Neural cell (in vitro differentiated cells): ENCODE measurements around the gene DCUN1D2. TPM values are rescaled to one million over a fixed set of nuclear protein-coding genes. Genes with fewer than 3 reads are reported as not detected.

Source experiments
- H2AFZ ChIP-seq: fragments of 200-600, 300-800 bp; sonication (generic), shearing (Covaris generic); 2 replicates; pipeline ENCODE4 v1.6.0; 2014; ENCODE audit warnings: low read depth, mild to moderate bottlenecking, antibody characterized with exemption, low read length, moderate library complexity
- H3F3A ChIP-seq: fragments of 200-600 bp; shearing (Covaris generic); 2 replicates; pipeline ENCODE4 v1.6.1; 2016; ENCODE audit warnings: mild to moderate bottlenecking, moderate library complexity, mixed read lengths, antibody characterized with exemption, low read length; ENCODE audit not compliant: insufficient read depth, poor library complexity, severe bottlenecking
- H3K27ac ChIP-seq: fragments of 200-600, 300-800 bp; sonication (generic), shearing (Covaris generic); 2 replicates; pipeline ENCODE4 v1.5.1; 2014; ENCODE audit warnings: mild to moderate bottlenecking, low read length, moderate library complexity
- H3K27me3 ChIP-seq: fragments of 300-800, 200-600 bp; sonication (generic), shearing (Covaris generic); 2 replicates; pipeline ENCODE4 v1.6.0; 2014; ENCODE audit warnings: mild to moderate bottlenecking, low read depth, low read length, moderate library complexity; ENCODE audit not compliant: insufficient read depth
- H3K36me3 ChIP-seq: fragments of 300-800, 200-600 bp; sonication (generic), shearing (Covaris generic); 2 replicates; pipeline ENCODE4 v1.5.1; 2014; ENCODE audit warnings: mild to moderate bottlenecking, antibody characterized with exemption, low read length, moderate library complexity; ENCODE audit not compliant: insufficient read depth
- H3K4me2 ChIP-seq: fragments of 300-800, 200-600 bp; sonication (generic), shearing (Covaris generic); 2 replicates; pipeline ENCODE4 v1.6.0; 2014; ENCODE audit warnings: mild to moderate bottlenecking, low read length
- H3K4me3 ChIP-seq: fragments of 300-800, 200-600 bp; sonication (generic), shearing (Covaris generic); 2 replicates; pipeline ENCODE4 v1.5.1; 2014; ENCODE audit warnings: mild to moderate bottlenecking, low read length, moderate library complexity
- H3K79me2 ChIP-seq: fragments of 200-600 bp; shearing (Covaris generic); replicated peaks from 2 replicates; pipeline ENCODE4 v1.6.0; 2014; ENCODE audit warnings: mild to moderate bottlenecking, low read length, moderate library complexity; ENCODE audit not compliant: insufficient read depth
- H3K9ac ChIP-seq: fragments of 300-800, 200-600 bp; sonication (generic), shearing (Covaris generic); 2 replicates; pipeline ENCODE4 v1.6.1; 2016; ENCODE audit warnings: mild to moderate bottlenecking, low read length, mixed read lengths
- H3K9me2 ChIP-seq: fragments of 200-600 bp; shearing (Covaris generic); 2 replicates; pipeline ENCODE4 v1.6.1; 2016; ENCODE audit warnings: mild to moderate bottlenecking, low read length, mixed read lengths; ENCODE audit not compliant: insufficient read depth
- H3K9me3 ChIP-seq: fragments of 200-600, 300-800 bp; sonication (generic), shearing (Covaris generic); 2 replicates; pipeline ENCODE4 v1.6.1; 2016; ENCODE audit warnings: mild to moderate bottlenecking, mixed run types, low read length, moderate library complexity, mixed read lengths
- H4K20me1 ChIP-seq: fragments of 200-600 bp; shearing (Covaris generic); 2 replicates; pipeline ENCODE4 v1.6.1; 2016; ENCODE audit warnings: mild to moderate bottlenecking, mixed run types; ENCODE audit not compliant: insufficient read depth
- EP300 ChIP-seq: fragments of 450-650 bp; conservative IDR thresholded peaks from 2 replicates; pipeline ENCODE4 v1.6.1; 2014; ENCODE audit warnings: antibody characterized with exemption, mild to moderate bottlenecking, moderate library complexity; ENCODE audit not compliant: poor library complexity, severe bottlenecking
- EZH2 ChIP-seq: fragments of 200-600, 300-800 bp; shearing (Covaris generic), sonication (generic); IDR thresholded peaks from 2 replicates; pipeline ENCODE4 v1.6.1; 2014; ENCODE audit warnings: antibody characterized with exemption, low read length, borderline replicate concordance, mild to moderate bottlenecking; ENCODE audit not compliant: insufficient read depth, poor library complexity, severe bottlenecking
- MXI1 ChIP-seq: fragments of 450-650 bp; conservative IDR thresholded peaks from 2 replicates; pipeline ENCODE4 v1.6.1; 2014; ENCODE audit warnings: antibody characterized with exemption, mild to moderate bottlenecking; ENCODE audit not compliant: poor library complexity, severe bottlenecking
- SMC3 ChIP-seq: fragments of 450-650 bp; conservative IDR thresholded peaks from 2 replicates; pipeline ENCODE4 v1.6.1; 2014; ENCODE audit warnings: antibody characterized with exemption, mild to moderate bottlenecking, moderate library complexity; ENCODE audit not compliant: poor library complexity
- polyA plus RNA-seq: library from polyadenylated mRNA; depleted of rRNA; stranded (reverse); fragments of >200 nt; gene quantifications from 2 replicates; pipeline ENCODE4 v1.2.3, GENCODE V29; 2014
- TF ChIP-seq, protein P1 (sequence below): IDR thresholded peaks from 2 replicates; pipeline ENCODE4 v1.6.1; 2012; ENCODE audit warnings: borderline replicate concordance

The DCUN1D2 gene
- polyA plus RNA-seq, 1 donor from 2014 or later, result 55.9 TPM

DNA sequence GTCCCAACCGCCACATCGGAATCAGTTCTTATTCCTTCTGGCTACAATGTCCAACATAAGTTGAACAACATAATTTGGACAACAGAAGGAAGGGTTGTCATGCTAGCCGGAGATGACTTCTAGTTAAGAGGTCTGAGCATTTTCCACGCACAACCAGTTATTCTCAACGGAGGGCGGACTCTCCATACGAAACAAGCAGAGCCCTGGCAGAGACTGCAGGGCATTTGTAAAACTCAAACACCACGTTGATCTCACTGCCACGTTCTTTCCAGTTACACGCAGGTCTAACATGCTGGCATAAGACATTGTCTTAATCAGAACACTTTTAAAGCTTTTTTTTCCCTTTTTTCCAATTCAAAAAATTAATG, 38.3 kb upstream of the DCUN1D2 start:
- Histone ChIP-seq H3K4me2 (no peak overlapping the region), H3K9ac (no peak overlapping the region), H3K36me3 (peaks cover 17% of the 10 kb centered on the region), H3K9me2 (no peaks in the 10 kb centered on the region), H3K9me3 (no peaks in the 10 kb centered on the region), H3K27ac (no peak overlapping the region), H2AFZ (no peak overlapping the region), H4K20me1 (no peaks in the 10 kb centered on the region), H3K79me2 (peaks cover 3% of the 10 kb centered on the region), H3F3A (no peaks in the 10 kb centered on the region), H3K27me3 (no peaks in the 10 kb centered on the region), H3K4me3 (no peak overlapping the region)
- TF ChIP-seq EP300, result no peak

DNA sequence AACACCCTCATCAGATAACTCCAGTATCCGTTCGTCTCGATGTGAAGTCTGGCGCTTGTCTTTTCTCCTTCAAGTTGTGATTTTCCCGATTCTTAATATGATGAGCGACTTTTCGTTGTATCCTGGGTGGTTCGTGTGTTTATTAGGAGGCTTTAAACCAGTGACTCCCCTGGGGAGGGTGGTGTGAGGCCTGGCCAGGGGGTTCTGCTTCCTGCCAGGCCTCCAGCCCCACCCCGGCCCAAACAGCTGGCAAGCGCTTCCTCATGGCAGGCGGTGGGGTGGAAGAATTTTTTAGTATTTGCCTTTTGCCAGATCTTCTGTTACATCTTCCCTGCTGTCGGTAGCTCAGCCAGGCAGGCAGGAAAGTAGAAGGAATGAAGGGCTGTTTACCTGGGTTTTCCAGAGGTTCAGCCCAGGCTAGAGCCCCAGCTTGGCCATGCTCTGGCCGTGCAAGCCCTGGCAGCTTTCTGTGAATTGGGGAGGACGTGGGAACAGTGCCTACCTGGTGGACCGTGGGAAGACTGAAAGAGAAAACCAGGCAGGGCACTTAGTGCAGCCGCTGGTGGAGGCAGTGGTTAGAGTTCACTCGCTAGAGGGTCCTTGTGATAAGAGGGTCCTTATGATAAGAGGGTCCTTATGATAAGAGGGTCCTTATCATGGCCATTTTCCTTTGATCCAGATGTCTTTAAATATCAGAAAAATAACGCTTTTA, 37.7 kb upstream of the DCUN1D2 start:
- Histone ChIP-seq H3K79me2 (peaks cover 3% of the 10 kb centered on the region), H3F3A (no peaks in the 10 kb centered on the region), H3K36me3 (peaks cover 17% of the 10 kb centered on the region), H3K9me2 (no peaks in the 10 kb centered on the region), H3K4me3 (no peak overlapping the region), H3K27ac (no peak overlapping the region), H4K20me1 (no peaks in the 10 kb centered on the region), H3K27me3 (no peaks in the 10 kb centered on the region), H2AFZ (no peak overlapping the region), H3K9ac (no peak overlapping the region), H3K9me3 (no peaks in the 10 kb centered on the region), H3K4me2 (no peak overlapping the region)
- TF ChIP-seq EP300 (no peak), MXI1 (no peak), SMC3 (no peak), EZH2 (no peak)
- TF ChIP-seq, protein P1, sequence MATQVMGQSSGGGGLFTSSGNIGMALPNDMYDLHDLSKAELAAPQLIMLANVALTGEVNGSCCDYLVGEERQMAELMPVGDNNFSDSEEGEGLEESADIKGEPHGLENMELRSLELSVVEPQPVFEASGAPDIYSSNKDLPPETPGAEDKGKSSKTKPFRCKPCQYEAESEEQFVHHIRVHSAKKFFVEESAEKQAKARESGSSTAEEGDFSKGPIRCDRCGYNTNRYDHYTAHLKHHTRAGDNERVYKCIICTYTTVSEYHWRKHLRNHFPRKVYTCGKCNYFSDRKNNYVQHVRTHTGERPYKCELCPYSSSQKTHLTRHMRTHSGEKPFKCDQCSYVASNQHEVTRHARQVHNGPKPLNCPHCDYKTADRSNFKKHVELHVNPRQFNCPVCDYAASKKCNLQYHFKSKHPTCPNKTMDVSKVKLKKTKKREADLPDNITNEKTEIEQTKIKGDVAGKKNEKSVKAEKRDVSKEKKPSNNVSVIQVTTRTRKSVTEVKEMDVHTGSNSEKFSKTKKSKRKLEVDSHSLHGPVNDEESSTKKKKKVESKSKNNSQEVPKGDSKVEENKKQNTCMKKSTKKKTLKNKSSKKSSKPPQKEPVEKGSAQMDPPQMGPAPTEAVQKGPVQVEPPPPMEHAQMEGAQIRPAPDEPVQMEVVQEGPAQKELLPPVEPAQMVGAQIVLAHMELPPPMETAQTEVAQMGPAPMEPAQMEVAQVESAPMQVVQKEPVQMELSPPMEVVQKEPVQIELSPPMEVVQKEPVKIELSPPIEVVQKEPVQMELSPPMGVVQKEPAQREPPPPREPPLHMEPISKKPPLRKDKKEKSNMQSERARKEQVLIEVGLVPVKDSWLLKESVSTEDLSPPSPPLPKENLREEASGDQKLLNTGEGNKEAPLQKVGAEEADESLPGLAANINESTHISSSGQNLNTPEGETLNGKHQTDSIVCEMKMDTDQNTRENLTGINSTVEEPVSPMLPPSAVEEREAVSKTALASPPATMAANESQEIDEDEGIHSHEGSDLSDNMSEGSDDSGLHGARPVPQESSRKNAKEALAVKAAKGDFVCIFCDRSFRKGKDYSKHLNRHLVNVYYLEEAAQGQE, result no peak

DNA sequence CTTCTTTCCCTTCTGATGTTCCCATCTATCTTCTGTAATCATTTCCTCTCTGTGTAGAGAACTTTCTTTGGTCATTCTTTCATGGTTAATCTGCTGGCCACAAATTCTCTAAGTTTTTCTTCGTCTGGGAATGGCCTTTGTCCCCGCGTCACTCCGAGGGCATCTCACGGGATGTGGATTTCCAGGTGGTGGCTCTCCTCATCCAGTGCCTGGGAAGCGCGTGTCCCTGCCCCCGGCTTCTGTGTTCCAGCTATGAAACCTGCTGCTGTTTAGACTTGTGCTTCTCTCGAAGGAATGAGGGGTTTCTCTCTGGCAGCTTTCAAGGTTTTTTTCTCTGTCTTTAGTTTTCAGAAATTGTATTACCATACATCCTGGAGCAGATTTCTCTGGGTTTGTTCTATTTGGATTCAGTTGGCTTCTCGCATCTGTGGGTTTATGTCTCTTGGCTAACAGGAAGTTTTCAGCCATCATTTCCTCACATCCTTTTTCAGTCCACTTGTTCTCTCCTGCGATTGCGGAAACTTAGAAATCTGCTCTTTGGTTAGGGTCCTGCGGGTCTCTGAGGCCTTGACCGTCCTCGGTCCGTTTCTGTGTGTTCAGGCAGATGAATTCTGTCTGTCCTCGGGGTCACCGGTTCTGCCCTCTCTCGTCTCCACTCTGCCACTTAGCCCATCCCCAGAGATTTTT, 36.9 kb upstream of the DCUN1D2 start:
- H4K20me1 ChIP-seq, result no peaks in the 10 kb centered on the region
- no peak overlapping the region for H3K27ac ChIP-seq
- H3K79me2 ChIP-seq, result peaks cover 3% of the 10 kb centered on the region
- H3K9me2 ChIP-seq, result no peaks in the 10 kb centered on the region
- no peak overlapping the region for H3K4me3 ChIP-seq
- no peak for TF ChIP-seq SMC3
- no peak overlapping the region for H2AFZ ChIP-seq
- H3K9me3 ChIP-seq, result no peaks in the 10 kb centered on the region
- no peak overlapping the region for H3K9ac ChIP-seq
- H3K36me3 ChIP-seq, result peaks cover 17% of the 10 kb centered on the region
- no peaks in the 10 kb centered on the region for H3F3A ChIP-seq
- no peaks in the 10 kb centered on the region for H3K27me3 ChIP-seq
- no peak overlapping the region for H3K4me2 ChIP-seq
